Karpas-422 (cell line): ENCODE data around the gene USP15. TPM values are rescaled to one million over a fixed set of nuclear protein-coding genes. Genes with fewer than 3 reads are reported as not detected.

Experiments
- DNase-seq: peaks from one replicate; pipeline ENCODE4 v3.0.0-alpha.2; 2015
- H2AFZ ChIP-seq: fragments of 200-600 bp; sonication (generic); 2 replicates; pipeline ENCODE4 v1.6.1; 2014; ENCODE audit warnings: antibody characterized with exemption, low read length, mixed read lengths
- H3K27ac ChIP-seq: fragments of 200-600 bp; sonication (generic); 2 replicates; pipeline ENCODE4 v1.5.1; 2014; ENCODE audit warnings: mild to moderate bottlenecking, low read length, moderate library complexity
- H3K27me3 ChIP-seq: fragments of 200-600 bp; sonication (generic); 2 replicates; pipeline ENCODE4 v1.6.1; 2014; ENCODE audit warnings: low read length, mixed read lengths
- H3K36me3 ChIP-seq: fragments of 200-600 bp; sonication (generic); 2 replicates; pipeline ENCODE4 v1.6.1; 2014; ENCODE audit warnings: low read length, mixed read lengths; ENCODE audit not compliant: insufficient read depth
- H3K4me1 ChIP-seq: fragments of 200-600 bp; sonication (generic); 2 replicates; pipeline ENCODE4 v1.6.1; 2014; ENCODE audit warnings: mild to moderate bottlenecking, low read length, mixed read lengths
- H3K4me2 ChIP-seq: fragments of 200-600 bp; sonication (generic); 2 replicates; pipeline ENCODE4 v1.6.1; 2014; ENCODE audit warnings: low read length, low read depth, mild to moderate bottlenecking; ENCODE audit not compliant: poor library complexity, severe bottlenecking
- H3K4me3 ChIP-seq: fragments of 200-600 bp; sonication (generic); 2 replicates; pipeline ENCODE4 v1.5.1; 2014; ENCODE audit warnings: mild to moderate bottlenecking, antibody characterized with exemption, low read length, mixed read lengths
- H3K79me2 ChIP-seq: fragments of 200-600 bp; sonication (generic); 2 replicates; pipeline ENCODE4 v1.6.1; 2014; ENCODE audit warnings: mild to moderate bottlenecking, low read length, mixed read lengths
- H3K9ac ChIP-seq: fragments of 200-600 bp; sonication (generic); 2 replicates; pipeline ENCODE4 v1.6.0; 2014; ENCODE audit warnings: low read length
- H3K9me2 ChIP-seq: fragments of 200-600 bp; sonication (generic), shearing (Covaris generic); replicated peaks from 2 replicates; pipeline ENCODE4 v1.6.0; 2014; ENCODE audit warnings: mild to moderate bottlenecking, low read length, moderate library complexity; ENCODE audit not compliant: insufficient read depth
- H3K9me3 ChIP-seq: fragments of 300-700, 200-600 bp; sonication (generic); 2 replicates; pipeline ENCODE4 v1.6.1; 2014; ENCODE audit warnings: low read length, mixed read lengths
- H4K20me1 ChIP-seq: fragments of 200-600 bp; sonication (generic); 2 replicates; pipeline ENCODE4 v1.6.1; 2014; ENCODE audit warnings: mild to moderate bottlenecking, antibody characterized with exemption, low read length, low read depth; ENCODE audit not compliant: insufficient read depth
- total RNA-seq: library from RNA; depleted of rRNA; stranded (reverse); fragments of >200 nt; shearing (Covaris generic); gene quantifications from 2 replicates; pipeline ENCODE4 v1.2.3, GENCODE V29; 2014; ENCODE audit warnings: low replicate concordance

USP15 gene
- total RNA-seq, 1 experiment from 2014 or later = 96.0 TPM

DNA sequence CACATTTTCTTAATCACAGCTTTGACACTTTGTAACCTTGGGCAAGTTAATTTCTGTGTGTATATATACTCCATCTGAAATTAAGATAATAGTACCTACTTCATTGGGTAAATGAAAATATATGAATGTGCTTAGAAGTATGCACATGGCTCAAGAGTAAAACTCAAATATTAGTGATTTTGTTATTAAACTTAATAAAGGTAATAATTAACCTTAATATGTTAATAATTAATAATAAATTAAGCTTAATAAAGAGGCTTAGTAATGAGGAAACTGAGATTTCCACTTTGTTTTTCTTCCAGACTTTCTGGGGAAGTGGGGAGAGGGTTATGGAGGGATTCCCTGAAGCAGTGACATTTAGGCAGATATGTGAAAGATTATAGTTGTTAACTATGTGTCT is 19.8 kb downstream of the USP15 start:
- H3K27ac ChIP-seq = no peak overlapping the region

DNA sequence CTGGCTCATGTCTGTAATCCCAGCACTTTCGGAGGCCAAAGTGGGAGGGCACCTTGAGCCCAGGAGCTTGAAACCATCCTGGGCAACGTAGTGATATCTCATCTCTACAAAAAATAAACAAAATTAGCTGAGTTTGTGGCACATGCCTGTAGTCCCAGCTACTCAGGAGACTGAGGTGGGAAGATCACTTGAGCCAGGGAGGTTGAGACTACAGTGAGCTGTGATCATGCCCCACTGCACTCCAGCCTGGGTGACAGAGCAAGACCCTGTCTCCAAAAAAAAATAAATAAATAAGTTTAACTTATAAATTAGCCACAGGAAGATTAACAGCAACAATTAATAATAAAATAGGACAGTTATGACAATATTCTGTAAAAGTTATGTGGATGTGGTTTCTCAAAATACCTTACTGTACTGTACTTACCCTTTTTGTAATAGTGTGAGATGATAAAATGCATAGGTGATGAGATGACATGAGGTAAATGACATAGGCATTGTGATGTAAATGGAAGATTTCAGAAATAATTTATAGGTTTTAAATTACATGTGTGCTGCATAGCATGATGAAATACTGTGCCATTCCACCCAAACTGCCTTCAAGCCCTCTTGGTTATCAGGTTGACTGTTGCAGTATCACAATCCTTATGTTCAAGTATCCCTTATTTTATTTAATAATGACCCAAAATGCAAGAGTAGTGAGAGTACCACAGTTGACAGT is 22.0 kb downstream of the USP15 start:
- no peak overlapping the region for H3K9ac ChIP-seq
- H3K27me3 ChIP-seq = no peaks in the 10 kb centered on the region
- DNase-seq = no peak
- H3K36me3 ChIP-seq = peaks cover 27% of the 10 kb centered on the region
- no peak overlapping the region for H3K4me2 ChIP-seq
- H3K4me3 ChIP-seq = no peak overlapping the region
- H3K9me3 ChIP-seq = 0 out of 2 replicates have a peak, but pooled peaks cover 4% of the 10 kb centered on the region
- H3K79me2 ChIP-seq = peaks cover 99% of the 10 kb centered on the region
- no peak overlapping the region for H3K27ac ChIP-seq
- no peaks in the 10 kb centered on the region; the same call in 1 of the 2 replicates for H4K20me1 ChIP-seq
- no peaks in the 10 kb centered on the region for H3K9me2 ChIP-seq
- H2AFZ ChIP-seq = no peak overlapping the region
- no peaks in the 10 kb centered on the region for H3K4me1 ChIP-seq

More for the DNA sequence above, 19.8 kb downstream of the USP15 start:
- H3K4me2 ChIP-seq = no peak overlapping the region
- H3K9me2 ChIP-seq = no peaks in the 10 kb centered on the region
- no peak for DNase-seq
- H3K9ac ChIP-seq = no peak overlapping the region
- no peaks in the 10 kb centered on the region; the same call in 1 of the 2 replicates for H4K20me1 ChIP-seq
- H3K4me1 ChIP-seq = no peaks in the 10 kb centered on the region
- no peak overlapping the region for H3K4me3 ChIP-seq
- no peak overlapping the region for H2AFZ ChIP-seq
- H3K79me2 ChIP-seq = peaks cover 100% of the 10 kb centered on the region
- H3K9me3 ChIP-seq = 0 out of 2 replicates have a peak, but pooled peaks cover 4% of the 10 kb centered on the region
- no peaks in the 10 kb centered on the region for H3K27me3 ChIP-seq
- peaks cover 15% of the 10 kb centered on the region for H3K36me3 ChIP-seq

DNA sequence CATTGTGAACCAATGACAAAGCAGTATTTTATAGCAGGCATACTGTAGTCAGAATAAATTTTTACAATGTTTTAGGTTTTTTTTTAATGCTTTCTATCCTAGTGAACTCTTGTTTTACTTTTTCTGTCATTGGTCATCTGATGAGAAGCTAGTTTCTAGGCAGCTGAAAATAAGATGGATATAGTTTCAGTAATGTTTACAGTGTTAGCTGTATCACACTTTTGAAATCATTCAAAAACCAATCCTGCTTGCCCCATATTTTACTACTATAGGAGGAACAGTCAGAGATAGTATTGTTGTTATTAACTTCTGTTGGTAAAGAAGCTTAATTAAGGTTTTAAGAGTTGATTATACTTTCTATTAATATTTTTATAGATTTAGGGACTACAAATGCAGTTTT is 24.5 kb downstream of the USP15 start:
- Histone ChIP-seq H3K9ac (no peak overlapping the region), H3K27me3 (no peaks in the 10 kb centered on the region), H3K36me3 (peaks cover 28% of the 10 kb centered on the region), H4K20me1 (no peaks in the 10 kb centered on the region; the same call in 1 of the 2 replicates), H3K9me2 (no peaks in the 10 kb centered on the region), H3K9me3 (peaks cover 5% of the 10 kb centered on the region; the same call in 1 of the 2 replicates), H3K4me3 (no peak overlapping the region), H3K4me1 (no peaks in the 10 kb centered on the region), H3K79me2 (peaks cover 99% of the 10 kb centered on the region), H2AFZ (no peak overlapping the region), H3K27ac (no peak overlapping the region), H3K4me2 (no peak overlapping the region)
- DNase-seq = no peak

DNA sequence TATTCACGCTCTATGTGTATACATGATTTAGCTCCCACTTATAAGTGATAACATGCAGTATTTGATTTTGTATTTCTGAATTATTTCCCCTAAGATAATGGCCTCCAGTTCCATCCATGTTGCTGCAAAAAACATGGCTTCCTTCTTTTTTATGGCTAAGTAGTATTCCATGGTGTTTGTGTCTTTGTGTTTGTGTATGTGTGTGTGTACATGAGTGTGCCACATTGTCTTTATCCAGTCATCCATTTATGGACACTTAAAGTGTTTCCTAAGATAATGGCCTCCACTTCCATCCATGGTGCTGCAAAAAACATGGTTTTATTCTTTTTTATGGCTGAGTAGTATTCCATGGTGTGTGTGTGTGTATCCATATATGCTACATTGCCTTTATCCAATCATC is 25.1 kb downstream of the USP15 start:
- H3K4me3 ChIP-seq = no peak overlapping the region
- no peak overlapping the region for H3K4me2 ChIP-seq
- no peaks in the 10 kb centered on the region for H3K9me2 ChIP-seq

DNA sequence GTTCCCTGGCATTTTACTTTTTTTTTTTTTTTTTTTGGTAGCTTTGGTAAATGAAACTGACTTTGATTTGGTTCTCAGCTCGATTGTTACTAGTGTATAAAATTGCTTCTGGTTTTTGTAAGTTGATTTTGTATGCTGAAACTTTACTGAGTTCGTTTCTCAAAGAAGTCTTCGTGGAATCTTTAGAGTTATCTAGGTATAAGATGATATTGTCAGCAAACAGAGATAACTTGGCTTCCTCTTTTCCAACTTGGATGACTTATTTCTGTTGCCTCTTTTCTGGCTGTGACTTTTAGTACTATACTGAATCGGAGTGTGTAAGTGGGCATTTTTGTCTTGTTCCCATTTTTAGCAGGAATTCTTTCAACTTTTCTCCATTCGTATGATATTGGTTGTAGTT is 28.1 kb downstream of the USP15 start:
- Histone ChIP-seq H3K4me1 (no peaks in the 10 kb centered on the region), H3K27me3 (no peaks in the 10 kb centered on the region), H3K36me3 (peaks cover 47% of the 10 kb centered on the region), H3K9me3 (peaks cover 12% of the 10 kb centered on the region; the same call in 1 of the 2 replicates), H3K9ac (no peak overlapping the region), H3K4me2 (no peak overlapping the region), H3K4me3 (no peak overlapping the region), H3K79me2 (peaks cover 99% of the 10 kb centered on the region), H4K20me1 (no peaks in the 10 kb centered on the region), H3K9me2 (no peaks in the 10 kb centered on the region), H3K27ac (no peak overlapping the region), H2AFZ (no peak overlapping the region)
- DNase-seq = no peak

More for the DNA sequence above, 25.1 kb downstream of the USP15 start:
- DNase-seq = no peak
- Histone ChIP-seq H3K27me3 (no peaks in the 10 kb centered on the region), H3K79me2 (peaks cover 99% of the 10 kb centered on the region), H3K27ac (no peak overlapping the region), H2AFZ (no peak overlapping the region), H3K36me3 (peaks cover 33% of the 10 kb centered on the region), H4K20me1 (no peaks in the 10 kb centered on the region; the same call in 1 of the 2 replicates), H3K9me3 (peaks cover 10% of the 10 kb centered on the region; the same call in 1 of the 2 replicates), H3K4me1 (no peaks in the 10 kb centered on the region), H3K9ac (no peak overlapping the region)

DNA sequence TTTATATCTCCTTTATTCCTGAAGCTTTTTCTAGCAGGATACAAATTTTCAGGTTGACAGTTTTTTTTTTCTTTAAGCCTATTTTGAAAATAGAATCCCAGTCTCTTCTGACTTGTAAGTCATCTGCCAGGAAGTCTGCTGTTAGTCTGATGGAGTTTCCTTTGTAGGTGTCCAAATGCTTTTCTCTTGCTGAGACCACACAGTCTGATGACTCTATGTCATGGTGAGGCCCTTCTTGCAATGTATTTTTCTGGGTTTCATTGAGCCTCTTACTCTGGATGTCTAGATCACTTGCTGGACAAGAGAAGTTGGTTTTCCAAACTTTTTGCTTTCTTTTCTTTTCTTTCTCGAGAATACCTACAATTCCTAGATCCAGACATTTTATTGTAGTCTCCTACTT is 30.6 kb downstream of the USP15 start:
- Histone ChIP-seq H3K4me2 (no peak overlapping the region), H3K4me1 (no peaks in the 10 kb centered on the region), H3K9me3 (peaks cover 12% of the 10 kb centered on the region; the same call in 1 of the 2 replicates), H2AFZ (no peak overlapping the region), H3K9ac (no peak overlapping the region), H3K4me3 (no peak overlapping the region), H3K27me3 (no peaks in the 10 kb centered on the region), H4K20me1 (no peaks in the 10 kb centered on the region), H3K79me2 (peaks cover 97% of the 10 kb centered on the region), H3K36me3 (peaks cover 55% of the 10 kb centered on the region), H3K27ac (no peak overlapping the region), H3K9me2 (no peaks in the 10 kb centered on the region)
- DNase-seq = no peak

DNA sequence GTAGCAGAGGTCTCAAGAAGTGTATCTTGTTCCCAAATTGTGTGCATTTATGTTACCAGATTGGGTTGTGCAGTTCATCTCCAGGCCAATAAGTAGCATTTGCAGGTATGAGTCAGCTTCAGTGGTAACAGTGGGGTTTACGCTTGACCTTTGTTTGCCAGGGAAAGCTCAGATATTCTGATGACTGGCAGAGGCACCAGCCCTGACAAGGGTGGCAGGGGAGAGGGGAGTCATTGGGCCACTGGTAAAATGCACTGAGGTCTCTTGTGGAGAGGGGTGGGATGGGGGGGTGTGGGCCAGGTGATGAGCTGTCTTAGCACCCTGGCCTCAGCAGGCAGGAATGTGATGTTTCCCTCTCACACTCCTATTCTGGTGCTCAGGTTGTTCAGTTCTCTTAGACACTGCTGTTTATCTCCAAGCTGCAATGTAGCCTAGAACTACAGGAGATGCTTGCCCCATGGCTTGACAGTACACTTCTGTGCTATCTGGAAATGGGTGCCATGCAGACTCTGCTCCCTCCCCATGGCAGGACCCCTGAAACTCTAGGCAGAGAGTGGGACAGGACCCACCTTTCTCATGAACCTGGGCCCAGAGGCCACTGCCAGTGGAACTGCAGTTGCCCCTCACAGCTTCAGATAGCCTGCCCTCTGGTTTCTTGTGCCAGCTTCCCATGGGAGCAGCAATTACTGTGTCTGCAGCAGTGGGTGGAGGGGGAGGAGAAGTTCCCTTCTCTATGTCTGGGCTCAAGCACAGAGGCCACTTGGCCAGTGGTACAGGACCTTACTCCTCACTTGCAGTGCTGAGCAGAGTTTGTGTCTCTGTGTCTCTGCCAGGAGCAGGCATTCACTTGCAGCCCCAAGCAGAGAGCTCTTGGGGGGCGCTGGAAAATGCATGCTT is 31.9 kb downstream of the USP15 start:
- no peak for DNase-seq
- Histone ChIP-seq H3K9ac (no peak overlapping the region), H3K27ac (no peak overlapping the region), H4K20me1 (no peaks in the 10 kb centered on the region), H3K4me3 (no peak overlapping the region), H3K4me1 (no peaks in the 10 kb centered on the region), H3K27me3 (no peaks in the 10 kb centered on the region), H3K4me2 (no peak overlapping the region), H3K36me3 (peaks cover 62% of the 10 kb centered on the region), H3K9me3 (peaks cover 12% of the 10 kb centered on the region; the same call in 1 of the 2 replicates), H2AFZ (no peak overlapping the region), H3K79me2 (peaks cover 97% of the 10 kb centered on the region), H3K9me2 (no peaks in the 10 kb centered on the region)

DNA sequence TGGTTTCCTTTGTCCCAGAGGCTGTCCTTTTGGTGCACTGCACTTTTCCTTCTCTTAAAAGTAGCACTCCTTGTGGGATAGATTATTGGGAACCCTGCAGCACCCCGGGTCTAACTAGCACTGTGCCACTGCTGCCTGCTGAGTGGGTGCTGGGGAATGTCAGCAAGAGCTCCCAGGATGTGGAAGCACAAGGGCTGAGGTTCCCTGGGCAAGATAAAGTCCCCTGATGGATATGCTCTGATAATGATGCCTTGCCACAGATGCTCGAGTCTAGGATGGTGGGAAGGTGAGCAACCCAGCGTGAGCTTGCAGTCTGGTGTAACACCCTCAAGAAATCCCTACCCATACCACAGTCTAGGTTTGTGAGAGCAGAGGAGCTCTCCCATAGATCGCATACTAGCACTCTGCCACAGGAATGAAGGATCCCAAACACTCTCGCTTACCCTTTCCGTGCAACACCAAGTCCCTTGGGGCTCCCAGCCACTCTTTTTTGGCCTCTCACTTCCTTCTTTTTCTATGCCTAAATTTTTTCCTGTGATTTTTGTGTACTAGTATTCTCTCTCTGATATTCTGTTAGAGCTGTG is 32.6 kb downstream of the USP15 start:
- Histone ChIP-seq H3K36me3 (peaks cover 69% of the 10 kb centered on the region), H4K20me1 (no peaks in the 10 kb centered on the region), H3K27ac (no peak overlapping the region), H3K4me1 (no peaks in the 10 kb centered on the region), H3K9me2 (no peaks in the 10 kb centered on the region), H3K27me3 (no peaks in the 10 kb centered on the region), H3K4me2 (no peak overlapping the region), H3K79me2 (peaks cover 98% of the 10 kb centered on the region), H2AFZ (no peak overlapping the region), H3K4me3 (no peak overlapping the region), H3K9ac (no peak overlapping the region), H3K9me3 (peaks cover 12% of the 10 kb centered on the region; the same call in 1 of the 2 replicates)
- DNase-seq = no peak
